Nephron progenitor cell (in vitro differentiated cells): ENCODE measurements around the gene ANKRD2.
A peak's percentile ranks its signal among the peaks of the same experiment; 100 is the strongest.

ENCODE experiments used
- DNase-seq: peaks from one replicate; pipeline ENCODE4 v3.0.0; 2021
- H3K27ac Mint-ChIP-seq: 2 replicates; pipeline ENCODE4 v1.8.0; 2021; ENCODE audit warnings: mild to moderate bottlenecking, moderate library complexity, mixed read lengths
- H3K27me3 Mint-ChIP-seq: 2 replicates; pipeline ENCODE4 v1.8.0; 2021; ENCODE audit warnings: mild to moderate bottlenecking, low read depth, mixed read lengths; ENCODE audit not compliant: poor library complexity
- H3K36me3 Mint-ChIP-seq: 2 replicates; pipeline ENCODE4 v1.8.0; 2021; ENCODE audit warnings: low read depth, mixed read lengths
- H3K4me1 Mint-ChIP-seq: 2 replicates; pipeline ENCODE4 v1.8.0; 2021; ENCODE audit warnings: mixed read lengths
- H3K4me3 Mint-ChIP-seq: 2 replicates; pipeline ENCODE4 v1.8.0; 2021; ENCODE audit warnings: mild to moderate bottlenecking, moderate library complexity, mixed read lengths
- H3K9me3 Mint-ChIP-seq: 2 replicates; pipeline ENCODE4 v1.8.0; 2021; ENCODE audit warnings: mild to moderate bottlenecking, moderate library complexity, mixed read lengths
- TF ChIP-seq, protein P1 (sequence below): fragments of 200-600 bp; sonication (generic); IDR thresholded peaks from 2 replicates; pipeline ENCODE4 v1.5.0; 2021; ENCODE audit warnings: antibody characterized with exemption

Gene ANKRD2

DNA sequence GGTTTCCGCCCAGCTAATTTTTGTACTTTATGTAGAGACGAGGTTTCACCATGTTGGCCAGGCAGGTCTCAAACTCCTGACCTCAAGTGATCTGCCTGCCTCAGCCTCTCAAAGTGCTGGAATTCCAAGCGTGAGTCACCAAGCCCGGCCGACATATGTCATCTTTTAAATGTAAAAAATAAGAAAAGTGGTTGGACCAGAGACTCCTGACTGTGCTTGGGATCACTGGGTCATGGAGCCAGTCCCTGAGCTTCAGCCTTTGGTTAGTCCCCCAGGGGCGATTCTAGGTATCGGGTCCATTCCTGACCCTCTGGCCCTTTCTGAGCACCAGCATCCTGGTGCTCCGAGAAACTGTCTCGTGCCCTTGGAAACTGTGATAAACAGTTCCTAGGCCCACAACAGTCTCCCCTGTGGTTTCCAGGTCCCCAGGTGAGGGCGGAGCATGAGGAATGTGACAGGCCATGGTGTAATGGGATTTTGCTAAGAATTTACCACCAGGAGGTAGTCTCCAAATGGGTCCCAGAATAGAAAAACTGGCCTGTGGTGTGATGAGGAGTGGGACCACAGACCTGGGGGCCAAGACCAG lies 41.1 kb upstream of the ANKRD2 start:
- Mint-ChIP-seq H3K27ac (no peak overlapping the region), H3K27me3 (peaks cover 3% of the 10 kb centered on the region), H3K4me3 (no peak overlapping the region), H3K4me1 (peaks cover 36% of the 10 kb centered on the region), H3K36me3 (peaks cover 6% of the 10 kb centered on the region), H3K9me3 (peaks cover 25% of the 10 kb centered on the region)
- TF ChIP-seq, protein P1, sequence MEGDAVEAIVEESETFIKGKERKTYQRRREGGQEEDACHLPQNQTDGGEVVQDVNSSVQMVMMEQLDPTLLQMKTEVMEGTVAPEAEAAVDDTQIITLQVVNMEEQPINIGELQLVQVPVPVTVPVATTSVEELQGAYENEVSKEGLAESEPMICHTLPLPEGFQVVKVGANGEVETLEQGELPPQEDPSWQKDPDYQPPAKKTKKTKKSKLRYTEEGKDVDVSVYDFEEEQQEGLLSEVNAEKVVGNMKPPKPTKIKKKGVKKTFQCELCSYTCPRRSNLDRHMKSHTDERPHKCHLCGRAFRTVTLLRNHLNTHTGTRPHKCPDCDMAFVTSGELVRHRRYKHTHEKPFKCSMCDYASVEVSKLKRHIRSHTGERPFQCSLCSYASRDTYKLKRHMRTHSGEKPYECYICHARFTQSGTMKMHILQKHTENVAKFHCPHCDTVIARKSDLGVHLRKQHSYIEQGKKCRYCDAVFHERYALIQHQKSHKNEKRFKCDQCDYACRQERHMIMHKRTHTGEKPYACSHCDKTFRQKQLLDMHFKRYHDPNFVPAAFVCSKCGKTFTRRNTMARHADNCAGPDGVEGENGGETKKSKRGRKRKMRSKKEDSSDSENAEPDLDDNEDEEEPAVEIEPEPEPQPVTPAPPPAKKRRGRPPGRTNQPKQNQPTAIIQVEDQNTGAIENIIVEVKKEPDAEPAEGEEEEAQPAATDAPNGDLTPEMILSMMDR = no peak
- no peak for DNase-seq

DNA sequence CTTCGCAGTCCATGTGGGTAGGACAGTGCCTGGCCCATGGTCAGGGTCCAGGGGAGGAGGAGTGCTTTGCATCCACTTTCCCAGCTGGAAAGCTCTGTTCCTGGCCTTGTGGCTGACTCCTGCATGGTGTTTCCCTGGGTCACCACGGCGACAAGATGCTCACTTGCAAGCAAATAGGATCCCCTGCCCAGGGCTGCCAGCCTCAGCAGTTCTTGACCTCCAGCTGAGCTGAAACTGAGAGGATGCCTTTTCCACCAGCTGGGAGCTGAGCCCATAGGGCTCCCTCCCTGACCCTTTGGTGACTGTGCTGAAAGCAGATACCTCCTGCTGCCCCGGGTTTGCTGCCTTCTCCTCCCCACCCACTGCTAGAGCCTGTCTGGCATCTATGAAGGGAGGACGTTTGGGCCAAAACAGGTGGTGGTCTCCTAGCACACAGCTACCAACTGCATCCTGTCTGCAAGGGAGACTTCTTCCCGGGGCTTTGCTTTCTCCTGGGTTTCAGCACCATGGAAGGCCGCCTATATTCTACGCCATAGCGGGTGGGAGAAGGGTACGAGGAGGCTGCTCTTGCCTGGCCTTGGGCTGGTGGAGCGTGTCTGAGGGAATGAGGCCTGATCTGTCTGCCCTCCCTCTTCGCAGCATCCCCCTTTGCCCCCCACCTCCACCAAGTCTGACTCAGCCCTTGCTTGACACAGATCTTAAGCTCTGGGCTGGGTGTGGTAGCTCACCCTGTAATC lies 39.5 kb upstream of the ANKRD2 start:
- Mint-ChIP-seq H3K27me3 (peaks cover 3% of the 10 kb centered on the region), H3K27ac (peak overlapping the region; percentile 98), H3K9me3 (peaks cover 11% of the 10 kb centered on the region), H3K4me1 (peaks cover 45% of the 10 kb centered on the region), H3K4me3 (no peak overlapping the region), H3K36me3 (peaks cover 6% of the 10 kb centered on the region)
- DNase-seq = peak; percentile 51
- TF ChIP-seq, protein P1 = no peak

DNA sequence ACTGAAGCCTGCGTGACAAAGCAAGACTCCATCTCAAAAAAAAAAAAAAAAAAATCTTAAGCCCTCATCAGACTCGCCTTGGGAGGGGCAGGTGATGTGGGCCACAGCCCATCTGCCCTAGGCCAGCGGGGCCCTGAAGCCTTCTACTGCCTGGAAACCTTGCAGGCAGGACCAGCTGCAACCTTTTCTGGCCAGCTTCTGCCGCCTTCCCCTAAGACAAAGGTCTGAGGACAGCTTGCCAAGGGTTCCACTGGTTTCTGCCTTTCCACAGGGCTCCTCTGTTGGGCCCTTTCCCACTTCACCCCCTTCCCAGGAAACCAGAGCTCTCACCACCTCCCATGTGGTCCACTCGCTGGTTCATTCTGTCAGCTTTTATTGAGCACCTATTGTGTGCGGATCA lies 38.7 kb upstream of the ANKRD2 start:
- Mint-ChIP-seq H3K4me1 (peaks cover 52% of the 10 kb centered on the region), H3K27ac (no peak overlapping the region), H3K9me3 (peaks cover 10% of the 10 kb centered on the region), H3K4me3 (no peak overlapping the region), H3K36me3 (peaks cover 6% of the 10 kb centered on the region), H3K27me3 (peaks cover 3% of the 10 kb centered on the region)
- no peak for DNase-seq
- TF ChIP-seq, protein P1 = no peak

DNA sequence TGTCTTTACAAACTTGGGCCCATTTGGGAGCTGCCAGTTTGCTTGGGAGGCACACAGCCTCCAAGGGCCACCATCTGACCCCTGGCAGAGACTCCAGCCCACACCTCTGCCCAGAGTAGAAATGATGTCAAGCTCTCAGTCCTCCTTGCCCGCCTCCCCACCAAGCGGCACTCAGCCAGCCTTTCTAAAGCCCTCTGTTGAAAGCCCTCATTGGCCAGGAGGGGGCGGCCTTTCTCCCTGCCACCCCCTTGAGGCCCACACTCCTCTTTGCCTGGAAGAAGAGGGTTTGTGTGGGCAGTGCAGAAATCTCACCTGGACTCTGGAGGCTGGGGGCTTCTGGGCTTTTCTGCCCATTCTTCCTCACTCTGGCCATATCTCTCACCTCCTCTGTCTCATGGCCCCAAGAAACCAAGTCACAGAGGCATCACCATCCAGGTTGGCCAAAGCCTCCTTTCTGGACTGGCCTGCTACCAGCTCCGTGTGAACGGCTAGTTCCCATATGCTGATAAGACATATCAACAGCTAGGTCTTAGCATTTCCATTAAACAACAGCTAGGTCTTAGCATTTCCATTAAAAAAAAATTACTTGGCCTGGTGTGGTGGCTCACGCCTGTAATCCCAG lies 37.7 kb upstream of the ANKRD2 start:
- peaks cover 3% of the 10 kb centered on the region for H3K9me3 Mint-ChIP-seq
- H3K27me3 Mint-ChIP-seq = peaks cover 3% of the 10 kb centered on the region

DNA sequence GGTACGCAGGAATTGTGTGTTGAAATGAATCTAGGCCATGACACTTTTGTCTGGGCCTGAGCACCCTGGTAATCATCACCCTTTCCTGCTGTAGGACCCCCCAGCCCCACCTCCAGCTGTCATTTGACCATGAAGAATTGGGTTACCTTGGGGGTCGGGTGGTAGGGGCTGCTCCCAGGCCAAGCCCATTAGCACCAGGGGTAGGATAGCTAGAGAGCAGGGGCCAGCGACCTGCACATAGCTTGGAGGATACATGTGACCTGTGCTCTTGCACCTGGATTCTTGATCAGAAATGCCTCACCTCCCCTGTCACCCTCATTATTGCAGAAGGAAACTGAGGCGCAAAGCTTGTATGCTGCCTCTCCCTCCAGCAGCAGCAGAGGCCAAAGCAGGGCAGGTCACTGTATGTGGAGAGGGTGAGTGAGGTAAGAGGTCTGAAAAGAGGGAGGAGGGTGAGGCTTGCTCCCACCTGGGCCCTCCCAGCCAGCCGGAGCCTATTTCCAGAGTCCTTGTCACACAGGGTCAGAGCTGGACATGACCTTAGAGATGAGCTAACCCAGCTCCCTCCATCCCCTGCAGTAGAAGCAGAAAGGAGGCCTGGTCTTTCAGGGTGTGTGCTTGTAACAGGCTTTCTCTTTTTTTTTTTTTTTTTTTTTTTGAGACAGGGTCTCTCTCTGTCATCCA lies 35.3 kb upstream of the ANKRD2 start:
- no peak overlapping the region for H3K4me3 Mint-ChIP-seq
- TF ChIP-seq, protein P1 = no peak
- peaks cover 71% of the 10 kb centered on the region for H3K4me1 Mint-ChIP-seq
- peaks cover 3% of the 10 kb centered on the region for H3K27me3 Mint-ChIP-seq
- H3K36me3 Mint-ChIP-seq = no peaks in the 10 kb centered on the region
- DNase-seq = no peak
- H3K27ac Mint-ChIP-seq = no peak overlapping the region
- no peaks in the 10 kb centered on the region for H3K9me3 Mint-ChIP-seq

More for the DNA sequence above, 37.7 kb upstream of the ANKRD2 start:
- TF ChIP-seq, protein P1 = peak; percentile 46
- Mint-ChIP-seq H3K27ac (no peak overlapping the region), H3K4me3 (no peak overlapping the region), H3K36me3 (peaks cover 3% of the 10 kb centered on the region), H3K4me1 (peaks cover 58% of the 10 kb centered on the region)
- peak; percentile 47 for DNase-seq
